Coronary artery (tissue), 2 donors: ENCODE data around the gene HOXD8.

Experiments used
- DNase-seq: peaks from one replicate; pipeline ENCODE4 v3.0.0-alpha.2; 2017; ENCODE audit warnings: low spot score
- H3K27ac ChIP-seq, 2 donors: fragments of 200-600 bp; sonication (generic); one replicate each; pipeline ENCODE4 v1.5.1; 2016 to 2019
- H3K4me3 ChIP-seq: fragments of 200-600 bp; sonication (generic); 2 replicates; pipeline ENCODE4 v1.5.1; 2016; ENCODE audit warnings: mild to moderate bottlenecking, moderate library complexity
- CTCF ChIP-seq: fragments of 200-600 bp; sonication (generic); IDR thresholded peaks from one replicate; pipeline ENCODE4 v1.5.1; 2019; ENCODE audit warnings: antibody characterized with exemption

The HOXD8 gene

GRCh38 chr2:176092270-176093144 lies 37.0 kb upstream of the HOXD8 start, which contains the start of gene HOXD13:
Gene HOXD13, plus strand, starts transcription at chr2:176092721. Its CDS starts 170 bp downstream, at chr2:176092891.
- peak within 1 kb of the TSS; percentile 65 for H3K4me3 ChIP-seq
- no peak for DNase-seq
- TF ChIP-seq CTCF: no peak
- no peak within 1 kb of the TSS for H3K27ac ChIP-seq

GRCh38 chr2:176093145-176093897 lies 36.2 kb upstream of the HOXD8 start:
- peak overlapping the region; percentile 65 for H3K4me3 ChIP-seq
- no peak overlapping the region for H3K27ac ChIP-seq
- no peak for DNase-seq
- no peak for TF ChIP-seq CTCF

- Histone ChIP-seq H3K4me3 (no peak overlapping the region), H3K27ac (no peak overlapping the region)
- DNase-seq: no peak
- no peak for TF ChIP-seq CTCF
Observed at GRCh38 chr2:176093898-176094249, 35.6 kb upstream of the HOXD8 start.

GRCh38 chr2:176094349-176094748 lies 35.2 kb upstream of the HOXD8 start:
- Histone ChIP-seq H3K27ac (no peak overlapping the region), H3K4me3 (no peak overlapping the region)
- DNase-seq: no peak
- no peak for TF ChIP-seq CTCF

GRCh38 chr2:176095421-176095820 lies 34.1 kb upstream of the HOXD8 start:
- no peak overlapping the region for H3K27ac ChIP-seq
- TF ChIP-seq CTCF: no peak
- no peak overlapping the region for H3K4me3 ChIP-seq
- DNase-seq: no peak

- no peak for DNase-seq
- Histone ChIP-seq H3K4me3 (peak overlapping the region; percentile 67), H3K27ac (no peak overlapping the region)
- no peak for TF ChIP-seq CTCF
Observed at GRCh38 chr2:176096243-176096985, 33.1 kb upstream of the HOXD8 start.
